ENCODE results near the gene OAS2. TPM values are rescaled to one million over a fixed set of nuclear protein-coding genes. Genes with fewer than 3 reads are reported as not detected.

The OAS2 gene
- total RNA-seq, 2 donors from 2014 or later = 1.6 to 2.3 TPM

- Histone ChIP-seq H3K36me3 (replicated peaks in 1 of 2; ENCODE audit: insufficient read depth in 1 of 2, low read depth in 2 of 2) (peaks cover 0 to 4% of the 10 kb centered on the region in 2 donors), H3K27ac (no peak overlapping the region), H3K4me3 (no peak overlapping the region), H3K9me3 (no peaks in the 10 kb centered on the region), H3K4me1 (no peaks in the 10 kb centered on the region), H3K27me3 (no peaks in the 10 kb centered on the region)
- WGBS, 2 donors = 85 to 92% methylated on average over 13 to 15 of the region's 15 CpGs
- intact Hi-C loops (cut with DNase I) = no loop called here
- TF ChIP-seq POLR2A (IDR thresholded peaks at IDR 0.05) = no peak
- ATAC-seq (no peak), DNase-seq (no peak)
These were observed 12.7 kb upstream of the OAS2 start for GRCh38 chr12:112965643-112966042.

- Histone ChIP-seq H3K9me3 (no peaks in the 10 kb centered on the region), H3K27me3 (no peaks in the 10 kb centered on the region), H3K36me3 (replicated peaks in 1 of 2; ENCODE audit: insufficient read depth in 1 of 2, low read depth in 2 of 2) (peaks cover 0 to 4% of the 10 kb centered on the region in 2 donors), H3K4me3 (no peak overlapping the region), H3K27ac (no peak overlapping the region), H3K4me1 (no peaks in the 10 kb centered on the region)
- DNase-seq (no peak), ATAC-seq (no peak)
- WGBS, 2 donors = 91 to 93% methylated on average over 9 of the region's 9 CpGs
- TF ChIP-seq, protein P1, sequence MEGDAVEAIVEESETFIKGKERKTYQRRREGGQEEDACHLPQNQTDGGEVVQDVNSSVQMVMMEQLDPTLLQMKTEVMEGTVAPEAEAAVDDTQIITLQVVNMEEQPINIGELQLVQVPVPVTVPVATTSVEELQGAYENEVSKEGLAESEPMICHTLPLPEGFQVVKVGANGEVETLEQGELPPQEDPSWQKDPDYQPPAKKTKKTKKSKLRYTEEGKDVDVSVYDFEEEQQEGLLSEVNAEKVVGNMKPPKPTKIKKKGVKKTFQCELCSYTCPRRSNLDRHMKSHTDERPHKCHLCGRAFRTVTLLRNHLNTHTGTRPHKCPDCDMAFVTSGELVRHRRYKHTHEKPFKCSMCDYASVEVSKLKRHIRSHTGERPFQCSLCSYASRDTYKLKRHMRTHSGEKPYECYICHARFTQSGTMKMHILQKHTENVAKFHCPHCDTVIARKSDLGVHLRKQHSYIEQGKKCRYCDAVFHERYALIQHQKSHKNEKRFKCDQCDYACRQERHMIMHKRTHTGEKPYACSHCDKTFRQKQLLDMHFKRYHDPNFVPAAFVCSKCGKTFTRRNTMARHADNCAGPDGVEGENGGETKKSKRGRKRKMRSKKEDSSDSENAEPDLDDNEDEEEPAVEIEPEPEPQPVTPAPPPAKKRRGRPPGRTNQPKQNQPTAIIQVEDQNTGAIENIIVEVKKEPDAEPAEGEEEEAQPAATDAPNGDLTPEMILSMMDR (IDR thresholded peaks at IDR 0.05) = no peak
- no peak for TF ChIP-seq POLR2A (IDR thresholded peaks at IDR 0.05)
- intact Hi-C loops (cut with DNase I) = no loop called here
These were observed 11.0 kb upstream of the OAS2 start for GRCh38 chr12:112967306-112967705.

DNA sequence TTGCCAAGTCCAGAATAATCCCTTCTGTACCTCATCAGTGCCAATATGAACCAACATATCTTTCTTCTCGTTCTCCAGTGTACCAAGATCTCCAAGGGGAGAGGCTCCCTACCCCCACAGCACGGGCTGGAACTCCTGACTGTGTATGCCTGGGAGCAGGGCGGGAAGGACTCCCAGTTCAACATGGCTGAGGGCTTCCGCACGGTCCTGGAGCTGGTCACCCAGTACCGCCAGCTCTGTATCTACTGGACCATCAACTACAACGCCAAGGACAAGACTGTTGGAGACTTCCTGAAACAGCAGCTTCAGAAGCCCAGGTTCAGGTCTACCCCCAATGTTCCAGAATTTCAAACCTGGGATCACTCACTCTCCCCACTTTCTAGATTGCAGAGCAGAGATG is 10.5 kb upstream of the OAS2 start:
- DNase-seq (no peak), ATAC-seq (no peak)
- 94 to 97% methylated on average over 3 to 7 of the region's 7 CpGs for WGBS, 2 donors
- Histone ChIP-seq H3K27ac (no peak overlapping the region), H3K27me3 (no peaks in the 10 kb centered on the region), H3K4me3 (no peak overlapping the region), H3K36me3 (replicated peaks in 1 of 2; ENCODE audit: insufficient read depth in 1 of 2, low read depth in 2 of 2) (peaks cover 0 to 4% of the 10 kb centered on the region in 2 donors), H3K9me3 (no peaks in the 10 kb centered on the region), H3K4me1 (no peaks in the 10 kb centered on the region)
- no peak for TF ChIP-seq POLR2A (IDR thresholded peaks at IDR 0.05)
- TF ChIP-seq, protein P1 (IDR thresholded peaks at IDR 0.05) = no peak
- intact Hi-C loops (cut with DNase I) = no loop called here

DNA sequence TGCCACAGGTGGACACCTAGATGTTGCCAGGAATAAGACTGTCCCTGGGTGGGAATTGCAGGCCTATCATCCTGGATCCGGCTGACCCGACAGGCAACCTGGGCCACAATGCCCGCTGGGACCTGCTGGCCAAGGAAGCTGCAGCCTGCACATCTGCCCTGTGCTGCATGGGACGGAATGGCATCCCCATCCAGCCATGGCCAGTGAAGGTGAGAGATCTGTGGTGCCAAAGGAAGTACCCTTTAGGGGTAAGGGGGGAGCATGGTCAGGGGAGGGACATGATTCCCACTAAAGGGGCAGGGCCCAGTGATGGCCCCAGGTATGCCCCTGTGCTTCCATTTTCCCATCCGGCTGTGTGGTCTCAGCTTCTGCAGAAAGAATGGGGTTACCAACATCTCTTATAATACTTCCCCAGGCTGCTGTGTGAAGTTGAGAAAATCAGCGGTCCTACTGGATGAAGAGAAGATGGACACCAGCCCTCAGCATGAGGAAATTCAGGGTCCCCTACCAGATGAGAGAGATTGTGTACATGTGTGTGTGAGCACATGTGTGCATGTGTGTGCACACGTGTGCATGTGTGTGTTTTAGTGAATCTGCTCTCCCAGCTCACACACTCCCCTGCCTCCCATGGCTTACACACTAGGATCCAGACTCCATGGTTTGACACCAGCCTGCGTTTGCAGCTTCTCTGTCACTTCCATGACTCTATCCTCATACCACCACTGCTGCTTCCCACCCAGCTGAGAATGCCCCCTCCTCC is 8.6 kb upstream of the OAS2 start:
- intact Hi-C loops (cut with DNase I) = no loop called here
- Histone ChIP-seq H3K27ac (no peak overlapping the region), H3K36me3 (replicated peaks in 1 of 2; ENCODE audit: insufficient read depth in 1 of 2, low read depth in 2 of 2) (peaks cover 0 to 4% of the 10 kb centered on the region in 2 donors), H3K27me3 (no peaks in the 10 kb centered on the region), H3K9me3 (no peaks in the 10 kb centered on the region), H3K4me1 (no peaks in the 10 kb centered on the region), H3K4me3 (no peak overlapping the region)
- TF ChIP-seq POLR2A (IDR thresholded peaks at IDR 0.05) = no peak
- TF ChIP-seq, protein P1 (IDR thresholded peaks at IDR 0.05) = no peak
- WGBS, 2 donors = 90 to 96% methylated on average over 4 to 8 of the region's 8 CpGs
- ATAC-seq = no peak
- DNase-seq = no peak

- TF ChIP-seq POLR2A (IDR thresholded peaks at IDR 0.05) = no peak
- TF ChIP-seq, protein P1 (IDR thresholded peaks at IDR 0.05) = no peak
- Histone ChIP-seq H3K27ac (no peak overlapping the region), H3K4me3 (no peak overlapping the region), H3K4me1 (no peaks in the 10 kb centered on the region), H3K27me3 (no peaks in the 10 kb centered on the region), H3K36me3 (replicated peaks in 1 of 2; ENCODE audit: insufficient read depth in 1 of 2, low read depth in 2 of 2) (peaks cover 0 to 4% of the 10 kb centered on the region in 2 donors), H3K9me3 (no peaks in the 10 kb centered on the region)
- no peak for ATAC-seq
- intact Hi-C loops (cut with DNase I) = no loop called here
- 64 to 84% methylated on average over 2 of the region's 2 CpGs for WGBS, 2 donors
- no peak for DNase-seq
These were observed 7.9 kb upstream of the OAS2 start for GRCh38 chr12:112970391-112970790.

Data from body of pancreas (tissue), 4 donors.